Body of pancreas (tissue), 4 donors: ENCODE measurements around the gene EXOC3. TPM values are rescaled to one million over a fixed set of nuclear protein-coding genes. Genes with fewer than 3 reads are reported as not detected.
A peak's percentile ranks its signal among the peaks of the same experiment; 100 is the strongest.

Experiments
- ATAC-seq: fragments of 150-250 bp; one replicate; pipeline ENCODE4 v1.9.1; 2016
- DNase-seq, 4 donors: peaks; one replicate each; pipeline ENCODE4 v3.0.0-alpha.2; 2019
- H3K27ac ChIP-seq, 4 donors: fragments of 200-600 bp; sonication (generic); 1 replicate in 3 of 4; 2 replicates in 1 of 4; pipeline versions ENCODE4 v1.5.1 to v1.6.1; 2016 to 2019; ENCODE audit warnings: mild to moderate bottlenecking in 1 of 4, mixed read lengths in 1 of 4, moderate library complexity in 1 of 4
- H3K27me3 ChIP-seq, 2 donors: fragments of 200-600 bp; sonication (generic); one replicate each; pipeline ENCODE4 v1.6.0; 2016; ENCODE audit warnings: mild to moderate bottlenecking in 1 of 2
- H3K36me3 ChIP-seq, 2 donors: fragments of 200-600 bp; sonication (generic); replicated peaks in 1 of 2; 2 replicates each; pipeline ENCODE4 v1.5.1; 2016; ENCODE audit warnings: low read depth in 2 of 2; ENCODE audit not compliant: insufficient read depth in 1 of 2
- H3K4me1 ChIP-seq: fragments of 200-600 bp; sonication (generic); one replicate; pipeline ENCODE4 v1.6.0; 2016
- H3K4me3 ChIP-seq, 2 donors: fragments of 200-600 bp; sonication (generic); 1 replicate in 1 of 2; 2 replicates in 1 of 2; pipeline ENCODE4 v1.5.1; 2016 to 2019
- H3K9me3 ChIP-seq, 3 donors: fragments of 200-600 bp; sonication (generic); 1 replicate in 2 of 3; 2 replicates in 1 of 3; pipeline ENCODE4 v1.5.1; 2016
- CTCF ChIP-seq, 7 experiments: fragments of 450-650 bp in 4 of 7; fragments of 200-600 bp in 3 of 7; sonication (generic) in 3 of 7; IDR thresholded peaks; one replicate each; pipeline ENCODE4 v1.5.1; 2016 to 2019; ENCODE audit warnings: antibody characterized with exemption in 7 of 7
- POLR2A ChIP-seq, 3 donors: fragments of 450-650 bp; IDR thresholded peaks; one replicate each; pipeline ENCODE4 v1.6.1; 2016; ENCODE audit warnings: antibody characterized with exemption in 3 of 3, mild to moderate bottlenecking in 2 of 3
- WGBS, 2 donors: methylation state at CpG; one replicate each; pipeline ENCODE4 v1.1.5; 2017; 5-methylcytosine and 5-hydroxymethylcytosine counted together
- intact Hi-C: fragments of 100-400 bp; cut with DNase I; formaldehyde crosslinking; loops from one replicate; pipeline ENCODE4 v1.15.1; 2023
- total RNA-seq, 2 donors: library from RNA; depleted of rRNA; stranded (reverse); fragments of >200 nt; gene quantifications; one replicate each; pipeline ENCODE4 v1.1.0, GENCODE V29; 2016

The EXOC3 gene
- total RNA-seq, 2 donors from 2014 or later = 32.2 to 79.1 TPM

GRCh38 chr5:464446-464842 lies 21.5 kb downstream of the EXOC3 start:
- Histone ChIP-seq H3K27ac (no peak overlapping the region), H3K27me3 (no peaks in the 10 kb centered on the region), H3K36me3 (peaks cover 0 to 8% of the 10 kb centered on the region in 2 donors), H3K9me3 (no peaks in the 10 kb centered on the region), H3K4me1 (no peaks in the 10 kb centered on the region), H3K4me3 (no peak overlapping the region)
- DNase-seq (peak in 1 of 4 donors; percentile 6), ATAC-seq (no peak)
- WGBS, 2 donors = 92 to 95% methylated on average over 19 of the region's 19 CpGs
- TF ChIP-seq POLR2A (IDR thresholded peaks at IDR 0.05) (no peak), CTCF (IDR thresholded peaks at IDR 0.05) (no peak)
- intact Hi-C loops = no loop called here

GRCh38 chr5:464843-465590 lies 22.0 kb downstream of the EXOC3 start:
- Histone ChIP-seq H3K36me3 (peaks cover 0 to 8% of the 10 kb centered on the region in 2 donors), H3K27ac (no peak overlapping the region), H3K27me3 (no peaks in the 10 kb centered on the region), H3K4me1 (no peaks in the 10 kb centered on the region), H3K4me3 (no peak overlapping the region), H3K9me3 (no peaks in the 10 kb centered on the region)
- ATAC-seq = peak; percentile 15
- intact Hi-C loops = no loop called here
- WGBS, 2 donors = 93 to 98% methylated on average over 40 to 50 of the region's 63 CpGs
- DNase-seq = peak in 1 of 4 donors; percentile 6
- TF ChIP-seq POLR2A (IDR thresholded peaks at IDR 0.05) (no peak), CTCF (IDR thresholded peaks at IDR 0.05) (no peak)

- Histone ChIP-seq H3K9me3 (no peaks in the 10 kb centered on the region), H3K27ac (no peak overlapping the region), H3K4me3 (no peak overlapping the region), H3K27me3 (no peaks in the 10 kb centered on the region), H3K36me3 (peaks cover 0 to 8% of the 10 kb centered on the region in 2 donors), H3K4me1 (peaks cover 1% of the 10 kb centered on the region)
- 83 to 99% methylated on average over 16 to 29 of the region's 29 CpGs for WGBS, 2 donors
- TF ChIP-seq CTCF (IDR thresholded peaks at IDR 0.05) (no peak), POLR2A (IDR thresholded peaks at IDR 0.05) (no peak)
- intact Hi-C loops = no loop called here
- DNase-seq (peak in 1 of 4 donors; percentile 9), ATAC-seq (no peak)
Measured at GRCh38 chr5:465591-466403, 22.8 kb downstream of the EXOC3 start.

GRCh38 chr5:466661-467310 lies 23.8 kb downstream of the EXOC3 start:
- Histone ChIP-seq H3K4me1 (peaks cover 11% of the 10 kb centered on the region), H3K27me3 (no peaks in the 10 kb centered on the region), H3K4me3 (no peak overlapping the region), H3K27ac (no peak overlapping the region), H3K9me3 (no peaks in the 10 kb centered on the region), H3K36me3 (peaks cover 0 to 8% of the 10 kb centered on the region in 2 donors)
- DNase-seq (peak in 1 of 4 donors; percentile 8), ATAC-seq (no peak)
- TF ChIP-seq POLR2A (IDR thresholded peaks at IDR 0.05) = no peak
- no peak for TF ChIP-seq CTCF (IDR thresholded peaks at IDR 0.05)
- intact Hi-C loops = no loop called here
- WGBS, 2 donors = 90 to 91% methylated on average over 30 of the region's 30 CpGs
